ENCODE results near the gene FAM13B. TPM values are rescaled to one million over a fixed set of nuclear protein-coding genes. Genes with fewer than 3 reads are reported as not detected.

Gene FAM13B
- total and polyA plus RNA-seq, 2 of the 8 experiments (the other 6 are each of a cell fraction or from before 2014, with no cell fraction given): 6.4 to 17.0 TPM

GRCh38 chr5:138021771-138022170 lies 11.1 kb downstream of the FAM13B start:
- Histone ChIP-seq H3K23me2 (ENCODE audit: low read depth, low read length) (no peaks in the 10 kb centered on the region), H3K27ac (ENCODE audit: low read depth, low read length) (no peak overlapping the region), H2BK120ac (replicated peaks; ENCODE audit: low read depth, low read length) (no peak overlapping the region), H3K79me1 (ENCODE audit: low read depth, low read length) (peaks cover 3% of the 10 kb centered on the region), H4K91ac (replicated peaks; ENCODE audit: insufficient read length, low read length) (no peak overlapping the region), H3K4me2 (ENCODE audit: insufficient read depth in 1 of 2, low read depth in 2 of 2, low read length in 2 of 2) (no peak overlapping the region), H3K4me1 (replicated peaks in 1 of 4; ENCODE audit: control insufficient read depth in 3 of 4, insufficient read depth in 4 of 4, low read length in 3 of 4) (no peaks in the 10 kb centered on the region; a peak in 1 of 7 replicates), H4K8ac (ENCODE audit: extremely low read depth, insufficient read depth, low read length) (no peak overlapping the region), H2BK15ac (ENCODE audit: low read length) (no peak overlapping the region), H3K36me3 (ENCODE audit: control insufficient read depth in 2 of 4, insufficient read depth in 4 of 4, low read length in 3 of 4) (peaks cover 0 to 44% (median 14%) of the 10 kb centered on the region in 4 experiments; a peak in 5 of 8 replicates), H3K4ac (replicated peaks; ENCODE audit: insufficient read length, low read depth, low read length) (no peak overlapping the region), H3K27me3 (replicated peaks in 1 of 4; ENCODE audit: control insufficient read depth in 3 of 4, extremely low read depth in 1 of 4, insufficient read depth in 3 of 4, low read length in 3 of 4) (no peaks in the 10 kb centered on the region), H3K9me3 (ENCODE audit: insufficient read depth in 2 of 2, low read depth in 1 of 2, low read length in 1 of 2) (no peaks in the 10 kb centered on the region), H4K5ac (ENCODE audit: insufficient read length, low read depth, low read length) (no peak overlapping the region), H3K4me3 (ENCODE audit: extremely low read depth in 1 of 4, insufficient read depth in 2 of 4, low read depth in 3 of 4, low read length in 4 of 4) (no peak overlapping the region), H4K20me1 (replicated peaks in 1 of 2; ENCODE audit: control insufficient read depth in 1 of 2, insufficient read depth in 2 of 2, low read length in 2 of 2) (peaks cover 8 to 9% of the 10 kb centered on the region in 2 experiments), H2BK20ac (ENCODE audit: low read length) (no peak overlapping the region), H2AK5ac (ENCODE audit: low read depth, low read length) (no peak overlapping the region), H3K18ac (ENCODE audit: extremely low read depth, low read length) (no peak overlapping the region), H3K9ac (replicated peaks in 1 of 4; ENCODE audit: extremely low read depth in 1 of 4, low read depth in 3 of 4, low read length in 3 of 4) (no peak overlapping the region), H3K14ac (ENCODE audit: insufficient read length) (no peak overlapping the region), H2BK5ac (ENCODE audit: low read depth, low read length) (no peak overlapping the region), H2AFZ (ENCODE audit: low read length) (no peak overlapping the region), H3K56ac (replicated peaks; ENCODE audit: insufficient read length, low read depth, low read length) (no peak overlapping the region), H2BK12ac (ENCODE audit: low read depth, low read length) (no peak overlapping the region), H3K23ac (ENCODE audit: insufficient read length) (no peak overlapping the region), H3K79me2 (ENCODE audit: control insufficient read depth in 1 of 2, insufficient read depth in 2 of 2, low read length in 2 of 2) (peaks cover 8 to 78% of the 10 kb centered on the region in 2 experiments)
- WGBS, 2 experiments (ENCODE audit: extremely low coverage in 1 of 2, insufficient coverage in 1 of 2, insufficient read length in 1 of 2, insufficient replicate concordance in 2 of 2, low coverage in 1 of 2, low lambda C conversion rate in 2 of 2, missing lambda C conversion rate in 1 of 2): 17% methylated on average over 1 of the region's 1 CpG; no CpG with 5 or more reads in 1 of the 2 experiments
- no peak for FAIRE-seq
- CTCF ChIA-PET (ENCODE audit: partially characterized antibody): interaction anchor here (0.6 to 0.9 kb wide), 3 partner anchors 11 to 944 kb away, joined by 3 read pairs; partner anchors contain the start of gene FAM13B
- POLR2A ChIA-PET (ENCODE audit: partially characterized antibody): no interaction called here
- DNase-seq (ENCODE audit: low read depth in 1 of 2, low spot score in 2 of 2): no peak
- TF ChIP-seq SIN3A (conservative IDR thresholded peaks at IDR 0.05 in 1 of 2, IDR thresholded peaks at IDR 0.05 in 1 of 2; ENCODE audit: low read depth in 1 of 2, low read length in 2 of 2) (no peak), ATF3 (IDR thresholded peaks at IDR 0.05; ENCODE audit: insufficient read depth, low read depth, low read length) (no peak), TEAD4 (IDR thresholded peaks at IDR 0.05; ENCODE audit: low read depth, low read length) (no peak), CREB1 (IDR thresholded peaks at IDR 0.05) (no peak), GTF2F1 (IDR thresholded peaks at IDR 0.05; ENCODE audit: borderline replicate concordance, low read depth, low read length) (no peak), SUZ12 (IDR thresholded peaks at IDR 0.05; ENCODE audit: low read length) (no peak), ATF2 (IDR thresholded peaks at IDR 0.05; ENCODE audit: low read length) (no peak), GABPA (IDR thresholded peaks at IDR 0.05; ENCODE audit: borderline replicate concordance, insufficient read depth, low read length) (no peak), YY1 (IDR thresholded peaks at IDR 0.05; ENCODE audit: low read depth, low read length) (no peak), SIX5 (IDR thresholded peaks at IDR 0.05; ENCODE audit: low read depth, low read length) (no peak), JUN (IDR thresholded peaks at IDR 0.05; ENCODE audit: low read depth, low read length) (no peak)

Data from H1 (cell line).